GM18519 (cell line): ENCODE measurements around the gene BICD1.
"Not testable (repeated sequence)": the region's sequence is repeated elsewhere in the genome, so short reads cannot be mapped to it uniquely, and the experiment has no call there.

Experiments used
- ATAC-seq: cut with Tn5 transposase; IDR thresholded peaks from one replicate; pipeline ENCODE4 v1.9.1; 2021; ENCODE audit warnings: mild to moderate bottlenecking, moderate library complexity; ENCODE audit not compliant: unreplicated experiment, low FRiP score

BICD1 gene

GRCh38 chr12:32270818-32271710 lies 164.4 kb downstream of the BICD1 start:
- ATAC-seq, result no peak

- no peak for ATAC-seq
These were observed 165.8 kb downstream of the BICD1 start for GRCh38 chr12:32272465-32272864.

DNA sequence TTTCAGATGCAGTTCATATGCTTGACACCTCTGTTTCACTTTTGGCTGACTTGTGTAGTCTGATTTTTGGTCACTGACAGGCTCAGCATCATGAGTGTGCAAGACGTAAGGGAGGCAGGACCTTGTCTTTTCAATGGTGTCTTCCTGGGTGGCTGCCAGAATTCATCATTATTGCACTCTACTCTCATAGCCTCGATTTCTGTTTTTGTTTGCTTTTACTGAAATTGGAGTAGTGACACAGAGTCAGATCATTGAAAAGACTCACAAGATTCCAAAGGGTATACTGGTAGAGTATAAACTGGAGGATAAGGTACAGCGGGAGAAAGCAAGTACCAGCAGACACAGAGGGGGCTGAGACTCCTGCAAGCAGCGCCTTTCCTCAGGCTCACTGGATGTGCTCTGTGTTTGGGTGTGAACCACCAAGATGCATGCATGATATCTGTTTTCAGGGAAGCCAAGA lies 166.4 kb downstream of the BICD1 start:
- no peak for ATAC-seq

DNA sequence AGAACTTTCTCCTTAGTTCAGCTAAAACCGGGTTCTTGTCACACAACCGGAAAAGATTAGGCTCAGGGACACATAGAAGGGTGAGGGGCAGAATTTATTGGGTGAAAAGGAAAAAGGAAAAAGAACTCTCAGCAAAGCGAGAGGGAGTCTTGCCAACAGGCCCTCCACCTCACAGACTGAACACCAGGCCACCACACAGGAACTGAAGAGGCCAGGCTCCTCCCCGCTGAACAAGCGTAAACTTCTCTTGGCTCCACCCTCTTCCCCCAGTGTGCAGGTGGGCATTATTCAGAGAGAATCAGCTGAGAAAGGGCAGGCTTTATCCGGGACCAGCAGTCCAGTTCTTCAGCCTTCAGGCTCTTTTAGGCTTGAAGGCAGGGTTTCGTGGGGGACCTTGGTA lies 167.1 kb downstream of the BICD1 start:
- ATAC-seq, result peak; percentile 57

DNA sequence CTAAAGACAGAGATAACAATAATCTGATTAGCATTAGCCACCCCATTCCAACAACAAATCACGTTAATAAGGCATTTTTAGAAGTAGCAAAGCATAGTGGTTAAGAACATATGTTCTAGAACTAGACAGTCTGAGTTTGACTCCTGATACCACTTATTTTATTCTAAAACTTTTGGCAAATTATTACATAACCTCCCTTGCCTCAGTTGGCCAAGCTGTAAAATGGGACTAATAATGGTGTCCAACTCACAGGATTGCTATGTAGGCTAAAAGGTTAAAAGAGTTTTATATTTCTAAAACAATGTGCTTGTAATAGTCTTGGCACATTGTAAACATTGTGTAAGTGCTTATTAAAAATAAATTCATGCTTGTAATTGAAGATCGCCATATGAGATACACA lies 168.0 kb downstream of the BICD1 start:
- no peak for ATAC-seq

DNA sequence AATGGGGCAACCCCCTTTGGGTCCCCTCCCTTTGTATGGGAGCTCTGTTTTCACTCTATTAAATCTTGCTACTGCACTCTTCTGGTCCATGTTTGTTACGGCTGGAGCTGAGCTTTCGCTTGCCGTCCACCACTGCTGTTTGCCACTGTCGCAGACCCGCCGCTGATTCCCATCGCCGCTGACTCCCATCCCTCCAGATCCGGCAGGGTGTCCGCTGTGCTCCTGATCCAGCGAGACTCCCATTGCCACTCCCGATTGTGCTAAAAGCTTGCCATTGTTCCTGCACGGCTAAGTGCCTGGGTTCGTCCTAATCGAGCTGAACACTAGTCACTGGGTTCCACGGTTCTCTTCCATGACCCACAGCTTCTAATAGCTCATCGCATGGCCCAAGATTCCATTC lies 168.9 kb downstream of the BICD1 start:
- ATAC-seq, result not testable (repeated sequence)

- ATAC-seq, result no peak
These were observed 171.1 kb downstream of the BICD1 start for GRCh38 chr12:32277774-32278173.

DNA sequence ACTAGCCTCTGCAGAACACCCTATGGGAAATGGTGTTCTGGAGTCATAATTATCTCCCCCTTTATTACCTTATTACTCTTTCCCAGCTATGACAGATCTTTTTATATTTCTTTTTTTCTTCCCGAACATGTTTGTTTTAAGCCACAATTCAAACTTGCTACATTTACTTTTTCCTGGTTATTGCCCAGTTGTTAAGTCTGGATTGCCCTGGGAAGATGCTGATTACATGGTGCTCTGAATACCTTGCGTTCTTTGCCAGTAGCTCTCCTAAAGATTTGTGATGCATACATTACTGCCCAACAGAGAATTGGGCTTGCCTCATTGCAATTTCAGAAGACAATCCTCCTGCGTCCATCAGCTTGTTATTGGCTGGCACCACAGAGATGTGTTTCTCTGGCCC lies 174.5 kb downstream of the BICD1 start:
- no peak for ATAC-seq

DNA sequence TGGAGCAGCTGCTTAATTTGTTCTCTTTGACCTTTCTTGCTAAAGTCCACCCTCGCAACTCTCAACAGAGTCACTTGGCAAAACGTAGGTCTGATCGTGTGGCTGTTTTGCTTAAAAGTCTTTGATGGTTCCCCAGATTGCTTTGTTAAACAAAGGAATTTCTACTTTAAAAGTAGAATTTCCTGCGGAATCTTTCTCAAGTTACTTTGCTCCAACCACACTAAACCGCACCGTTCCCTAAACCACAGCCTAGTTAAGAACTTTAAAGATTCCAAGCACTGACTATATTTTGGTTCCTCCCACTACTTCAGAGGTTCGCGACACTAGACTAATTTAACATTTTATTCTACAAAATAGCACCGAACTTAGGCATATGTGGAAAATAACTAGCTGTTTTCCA lies 177.9 kb downstream of the BICD1 start:
- no peak for ATAC-seq

DNA sequence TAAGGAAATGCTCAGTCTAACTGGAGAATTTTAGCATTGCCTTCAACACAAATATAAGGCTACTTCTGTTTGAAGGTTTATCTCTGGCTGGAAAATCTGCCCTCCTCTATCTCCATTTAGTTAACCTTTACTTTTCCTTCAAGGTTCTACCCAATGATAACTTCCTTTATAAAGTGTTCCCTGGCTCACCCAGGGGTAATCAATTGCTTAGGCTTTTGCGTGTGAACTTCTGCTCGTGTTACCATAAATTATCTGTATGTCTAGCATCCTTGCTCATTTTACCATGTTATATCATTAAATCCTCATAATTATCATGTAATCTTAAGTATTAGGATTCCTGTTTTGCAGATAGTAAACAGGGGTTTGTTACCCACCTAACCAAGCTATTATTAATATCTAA lies 178.4 kb downstream of the BICD1 start:
- ATAC-seq, result no peak

GRCh38 chr12:32285489-32285888 lies 178.8 kb downstream of the BICD1 start:
- no peak for ATAC-seq

GRCh38 chr12:32290411-32290810 lies 183.8 kb downstream of the BICD1 start:
- no peak for ATAC-seq

DNA sequence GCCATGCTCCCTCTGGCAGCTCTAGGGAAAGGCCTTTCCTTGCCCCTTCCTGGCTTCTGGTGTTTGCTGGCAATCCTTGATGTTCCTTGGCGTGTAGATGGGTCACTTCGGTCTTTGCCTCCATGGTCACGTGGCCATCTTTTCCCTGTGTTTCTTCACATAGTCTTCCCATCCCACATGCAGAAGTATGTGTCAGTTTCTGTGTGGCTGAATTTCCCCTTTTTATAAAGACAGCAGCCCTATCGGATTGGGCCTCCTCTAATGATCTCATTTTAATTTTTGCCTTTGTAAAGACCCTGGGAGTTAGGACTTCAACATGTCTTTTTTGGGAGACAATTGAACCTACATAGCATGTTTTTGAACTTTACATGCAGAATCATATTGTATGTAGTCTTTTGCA lies 185.5 kb downstream of the BICD1 start:
- no peak for ATAC-seq

DNA sequence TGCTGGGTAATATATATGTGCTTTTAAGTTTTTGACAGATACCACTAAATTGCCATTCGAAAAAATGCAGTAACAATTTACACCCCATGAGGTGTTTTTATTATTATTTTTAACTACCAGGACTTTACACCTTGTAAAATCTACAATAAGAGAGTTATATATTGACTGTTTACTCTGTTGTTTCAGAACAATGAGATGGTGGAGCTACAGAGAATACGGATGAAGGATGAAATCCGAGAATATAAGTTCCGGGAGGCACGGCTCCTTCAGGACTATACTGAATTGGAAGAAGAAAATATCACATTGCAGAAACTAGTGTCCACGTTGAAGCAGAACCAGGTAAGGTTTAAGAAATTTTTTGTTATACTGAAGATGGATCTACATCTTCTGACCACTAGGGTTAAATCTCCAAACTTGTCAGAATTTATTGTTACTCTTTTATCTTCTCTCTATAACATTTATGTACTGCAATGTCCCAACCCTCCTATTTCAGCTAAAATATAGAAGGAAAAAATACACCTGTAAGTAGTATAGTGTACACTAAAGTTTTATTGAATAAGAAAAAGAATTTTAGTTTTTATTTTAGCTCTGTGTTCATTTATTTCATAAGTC lies 187.3 kb downstream of the BICD1 start:
- no peak for ATAC-seq

DNA sequence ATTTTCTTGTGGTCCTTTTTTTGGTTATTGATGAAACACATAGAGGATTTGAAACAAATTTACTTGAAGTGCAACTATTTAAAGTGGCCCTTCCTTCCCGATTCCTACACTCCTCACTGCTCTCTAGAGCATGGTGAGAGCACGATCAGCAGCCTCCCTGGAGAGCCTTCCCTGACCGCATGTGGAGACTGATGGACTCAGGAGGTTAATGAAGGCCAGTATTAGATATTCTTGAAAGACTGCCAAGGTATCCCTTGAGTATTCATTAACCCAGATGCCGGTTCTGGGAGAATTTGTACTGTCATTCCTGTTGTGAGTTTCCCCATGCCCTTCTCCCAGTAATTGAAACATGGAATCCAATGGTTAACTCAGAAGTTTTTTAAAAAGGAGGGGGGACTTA lies 189.9 kb downstream of the BICD1 start:
- ATAC-seq, result no peak

GRCh38 chr12:32298917-32299316 lies 192.3 kb downstream of the BICD1 start:
- no peak for ATAC-seq

GRCh38 chr12:32301216-32301615 lies 194.6 kb downstream of the BICD1 start:
- no peak for ATAC-seq

DNA sequence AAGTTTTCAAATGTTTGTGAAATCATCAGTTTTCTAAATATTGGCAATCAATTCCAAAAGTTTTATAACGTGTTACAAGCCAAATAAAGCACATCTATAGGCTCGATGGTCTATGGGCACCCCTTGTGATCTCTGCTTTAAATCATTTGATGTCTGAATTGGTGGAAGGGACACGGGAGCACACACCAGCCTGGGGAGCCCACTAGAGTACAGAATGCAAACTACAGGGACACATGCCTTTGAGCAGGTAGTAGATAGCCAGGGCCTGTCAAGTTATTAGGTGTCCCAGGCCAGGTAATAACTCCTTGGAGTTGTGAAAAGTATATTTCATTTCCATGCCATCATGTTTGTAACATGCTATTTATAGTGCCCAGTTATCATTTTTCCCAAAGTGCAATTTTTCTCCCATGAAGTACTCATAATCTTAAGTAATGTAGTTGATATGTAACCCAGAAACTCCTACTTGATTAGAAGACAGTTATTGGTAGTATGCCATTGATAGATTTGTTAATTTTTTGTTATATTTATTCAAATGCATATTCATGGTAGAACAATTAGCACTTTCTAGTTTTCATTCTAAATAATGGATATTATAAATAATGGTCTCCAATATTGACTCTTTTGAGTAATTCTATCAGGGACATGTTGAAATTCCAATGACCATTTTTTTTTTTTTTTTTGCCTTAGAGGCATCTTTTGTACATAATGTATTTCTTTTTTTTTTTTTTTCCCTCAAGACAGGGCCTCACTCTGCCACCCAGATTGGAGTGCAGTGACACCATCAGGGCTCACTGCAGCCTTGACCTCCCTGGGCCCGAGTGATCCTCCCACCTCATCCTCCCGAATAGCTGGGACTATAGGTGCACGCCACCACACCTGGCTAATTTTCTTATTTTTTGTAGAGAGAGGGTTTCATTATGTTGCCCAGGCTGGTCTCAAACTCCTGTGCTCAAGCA lies 195.8 kb downstream of the BICD1 start:
- ATAC-seq, result peak; percentile 74

- no peak for ATAC-seq
These were observed 196.5 kb downstream of the BICD1 start for GRCh38 chr12:32303174-32303549.

DNA sequence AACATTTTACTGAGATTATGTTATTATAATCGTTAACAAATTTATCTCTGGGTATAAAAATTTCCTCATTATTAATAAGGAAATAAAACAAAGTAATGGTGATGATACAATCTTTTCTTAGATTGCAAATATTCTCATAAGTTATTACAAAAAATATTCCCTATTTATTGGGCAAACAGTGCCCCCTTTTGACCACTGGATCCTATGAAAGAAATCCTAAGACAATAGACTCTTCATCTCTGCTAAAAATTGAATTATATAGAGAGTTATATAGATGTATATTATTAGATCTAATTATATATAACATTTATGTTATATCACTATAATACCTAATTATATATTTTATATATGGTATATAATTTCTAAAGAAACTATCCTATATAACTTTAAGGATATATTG lies 198.5 kb downstream of the BICD1 start:
- ATAC-seq, result no peak

DNA sequence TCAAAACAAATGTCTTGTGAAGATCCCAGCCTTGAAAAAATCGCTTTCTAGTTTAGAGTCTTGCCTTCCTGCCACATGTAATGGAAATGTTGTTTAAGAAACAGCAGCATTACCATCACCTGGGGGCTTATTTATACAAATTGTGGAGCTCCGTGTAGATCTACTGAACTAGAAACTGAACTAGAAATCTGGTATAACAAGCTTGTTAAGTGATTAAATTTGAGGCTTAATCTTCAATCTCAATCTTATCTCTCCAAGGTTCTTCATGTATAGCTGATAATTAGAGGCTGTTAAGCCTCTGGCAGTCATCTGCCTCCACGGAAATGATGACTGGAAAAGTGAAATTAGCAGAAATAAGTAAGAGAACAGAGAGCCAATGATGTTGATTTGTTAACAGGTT lies 200.7 kb downstream of the BICD1 start:
- ATAC-seq, result no peak
